ENCODE results near the gene EPHA1. TPM values are rescaled to one million over a fixed set of nuclear protein-coding genes. Genes with fewer than 3 reads are reported as not detected.

EPHA1 gene
- total RNA-seq, 2 donors from 2014 or later, result 0.71 TPM; not detected in 1

DNA sequence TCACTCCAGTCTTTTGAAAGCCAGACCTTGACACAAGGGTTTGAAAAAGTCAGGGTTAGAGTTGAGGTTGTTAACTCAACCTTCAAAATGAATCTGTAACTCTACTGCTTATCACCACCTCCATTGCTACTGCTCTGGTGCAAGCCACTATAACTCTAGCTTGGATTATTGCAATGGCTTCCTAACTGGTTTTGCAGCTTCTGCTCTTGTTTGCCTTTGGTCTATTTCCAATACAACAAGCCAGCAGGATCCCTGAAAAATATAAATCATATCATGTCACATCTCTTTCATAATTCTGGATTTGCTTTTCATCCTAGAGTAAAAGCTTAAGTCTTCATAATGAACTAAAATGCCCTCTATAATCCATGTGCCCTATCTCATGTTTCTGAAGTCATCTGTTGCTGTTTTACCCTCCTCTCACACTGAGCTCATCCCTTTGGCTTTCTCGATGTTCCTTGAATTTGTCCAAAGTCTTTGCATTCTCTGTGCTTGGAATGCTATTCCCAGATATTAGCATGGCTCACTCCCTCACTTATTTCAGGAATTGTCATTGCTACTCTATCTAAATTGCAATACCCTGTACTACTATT lies 45.5 kb upstream of the EPHA1 start:
- Histone ChIP-seq H3K27ac (no peak overlapping the region), H3K4me1 (no peaks in the 10 kb centered on the region), H3K4me3 (no peak overlapping the region), H3K9me3 (no peaks in the 10 kb centered on the region), H3K27me3 (no peaks in the 10 kb centered on the region), H3K36me3 (no peaks in the 10 kb centered on the region)
- TF ChIP-seq, protein P1, sequence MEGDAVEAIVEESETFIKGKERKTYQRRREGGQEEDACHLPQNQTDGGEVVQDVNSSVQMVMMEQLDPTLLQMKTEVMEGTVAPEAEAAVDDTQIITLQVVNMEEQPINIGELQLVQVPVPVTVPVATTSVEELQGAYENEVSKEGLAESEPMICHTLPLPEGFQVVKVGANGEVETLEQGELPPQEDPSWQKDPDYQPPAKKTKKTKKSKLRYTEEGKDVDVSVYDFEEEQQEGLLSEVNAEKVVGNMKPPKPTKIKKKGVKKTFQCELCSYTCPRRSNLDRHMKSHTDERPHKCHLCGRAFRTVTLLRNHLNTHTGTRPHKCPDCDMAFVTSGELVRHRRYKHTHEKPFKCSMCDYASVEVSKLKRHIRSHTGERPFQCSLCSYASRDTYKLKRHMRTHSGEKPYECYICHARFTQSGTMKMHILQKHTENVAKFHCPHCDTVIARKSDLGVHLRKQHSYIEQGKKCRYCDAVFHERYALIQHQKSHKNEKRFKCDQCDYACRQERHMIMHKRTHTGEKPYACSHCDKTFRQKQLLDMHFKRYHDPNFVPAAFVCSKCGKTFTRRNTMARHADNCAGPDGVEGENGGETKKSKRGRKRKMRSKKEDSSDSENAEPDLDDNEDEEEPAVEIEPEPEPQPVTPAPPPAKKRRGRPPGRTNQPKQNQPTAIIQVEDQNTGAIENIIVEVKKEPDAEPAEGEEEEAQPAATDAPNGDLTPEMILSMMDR (IDR thresholded peaks at IDR 0.05), result no peak
- no peak for DNase-seq (ENCODE audit: low spot score)

DNA sequence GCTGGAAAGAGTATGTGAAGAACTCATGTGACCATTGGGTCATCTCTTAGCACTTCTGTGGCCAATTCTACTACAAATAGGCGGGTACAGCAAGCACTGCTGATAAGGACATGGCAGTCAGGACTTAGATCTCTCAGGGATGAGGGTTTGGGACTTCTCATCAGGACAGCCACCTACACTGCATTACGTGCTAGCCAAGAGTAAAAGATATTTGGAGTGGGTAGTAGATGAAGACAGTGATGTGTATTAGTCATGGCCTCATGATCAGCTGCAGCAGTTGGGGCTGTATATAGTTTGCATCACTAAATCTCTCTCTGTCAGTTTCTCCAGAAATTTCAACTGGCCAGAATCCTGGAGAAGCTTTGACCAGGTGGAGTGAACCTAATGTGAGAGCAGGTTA lies 43.8 kb upstream of the EPHA1 start:
- DNase-seq (ENCODE audit: low spot score), result no peak

DNA sequence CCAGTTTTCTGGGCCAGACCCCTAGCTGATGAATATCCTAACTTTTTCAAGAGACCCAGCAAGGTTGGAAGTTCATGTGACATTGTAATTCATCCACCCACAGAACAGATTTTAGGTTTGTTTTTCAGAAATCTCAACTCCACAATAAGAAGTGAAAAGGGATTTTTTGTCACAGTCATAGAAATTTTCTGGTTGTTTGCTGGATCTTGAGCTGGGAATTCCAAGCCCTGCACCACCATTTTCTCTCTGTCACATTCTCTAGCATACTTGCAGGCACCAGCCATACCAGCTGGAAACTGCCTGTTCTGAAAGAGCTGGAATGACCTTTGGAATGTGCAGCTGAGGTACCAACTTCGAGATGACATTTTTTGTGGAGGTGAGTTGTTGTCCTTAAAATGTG lies 43.1 kb upstream of the EPHA1 start:
- H3K4me1 ChIP-seq, result no peaks in the 10 kb centered on the region
- H3K4me3 ChIP-seq, result no peak overlapping the region
- H3K36me3 ChIP-seq, result no peaks in the 10 kb centered on the region
- no peaks in the 10 kb centered on the region for H3K27me3 ChIP-seq
- H3K27ac ChIP-seq, result no peak overlapping the region
- H3K9me3 ChIP-seq, result no peaks in the 10 kb centered on the region
- TF ChIP-seq, protein P1 (IDR thresholded peaks at IDR 0.05), result no peak
- no peak for DNase-seq (ENCODE audit: low spot score)

More for the DNA sequence above, 43.8 kb upstream of the EPHA1 start:
- TF ChIP-seq, protein P1 (IDR thresholded peaks at IDR 0.05), result no peak
- no peak overlapping the region for H3K4me3 ChIP-seq
- no peaks in the 10 kb centered on the region for H3K27me3 ChIP-seq
- no peaks in the 10 kb centered on the region for H3K36me3 ChIP-seq
- no peak overlapping the region for H3K27ac ChIP-seq
- no peaks in the 10 kb centered on the region for H3K4me1 ChIP-seq
- H3K9me3 ChIP-seq, result no peaks in the 10 kb centered on the region

DNA sequence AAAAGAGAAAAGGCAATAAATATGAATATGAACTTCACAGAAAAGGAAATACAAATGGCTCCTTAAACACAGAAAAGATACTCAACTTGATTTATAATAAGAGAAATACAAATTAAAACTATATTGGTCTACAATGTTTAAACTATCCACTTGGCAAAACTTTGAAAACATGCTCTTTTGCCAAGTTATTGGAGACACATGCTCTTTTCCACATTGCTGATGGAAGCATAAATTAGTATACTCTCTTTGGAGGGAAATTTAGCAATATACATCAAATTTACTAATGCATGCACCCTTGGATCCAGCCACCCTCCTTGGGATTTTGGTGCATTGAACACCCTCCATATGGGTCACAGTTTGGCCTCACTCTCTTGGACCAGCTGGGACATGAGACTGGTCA lies 42.5 kb upstream of the EPHA1 start:
- no peak for DNase-seq (ENCODE audit: low spot score)
- no peak overlapping the region for H3K4me3 ChIP-seq
- no peak overlapping the region for H3K27ac ChIP-seq
- H3K4me1 ChIP-seq, result no peaks in the 10 kb centered on the region
- no peaks in the 10 kb centered on the region for H3K27me3 ChIP-seq
- TF ChIP-seq, protein P1 (IDR thresholded peaks at IDR 0.05), result no peak
- H3K36me3 ChIP-seq, result no peaks in the 10 kb centered on the region
- no peaks in the 10 kb centered on the region for H3K9me3 ChIP-seq

DNA sequence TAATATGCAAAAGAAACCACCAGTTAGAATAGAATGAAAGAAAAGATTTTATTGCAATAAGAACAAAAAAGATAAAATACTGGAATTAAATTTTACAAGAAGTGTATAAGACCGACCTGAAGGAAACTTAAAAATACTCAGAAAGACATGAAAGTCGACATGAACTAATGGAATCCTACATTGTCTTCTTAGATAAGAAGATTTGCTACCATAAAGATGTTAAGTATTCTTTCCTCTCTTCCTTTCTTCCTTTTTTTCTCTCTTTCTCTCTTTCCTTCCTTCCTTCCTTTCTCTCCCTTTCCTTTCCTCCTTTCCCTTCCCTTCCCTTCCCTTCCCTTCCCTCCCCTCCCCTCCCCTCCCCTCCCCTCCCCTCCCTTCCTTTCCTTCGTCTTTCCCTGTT lies 41.1 kb upstream of the EPHA1 start:
- H3K36me3 ChIP-seq, result no peaks in the 10 kb centered on the region
- TF ChIP-seq, protein P1 (IDR thresholded peaks at IDR 0.05), result no peak
- H3K27ac ChIP-seq, result no peak overlapping the region
- no peaks in the 10 kb centered on the region for H3K4me1 ChIP-seq
- H3K9me3 ChIP-seq, result no peaks in the 10 kb centered on the region
- no peak overlapping the region for H3K4me3 ChIP-seq
- DNase-seq (ENCODE audit: low spot score), result no peak
- H3K27me3 ChIP-seq, result no peaks in the 10 kb centered on the region

DNA sequence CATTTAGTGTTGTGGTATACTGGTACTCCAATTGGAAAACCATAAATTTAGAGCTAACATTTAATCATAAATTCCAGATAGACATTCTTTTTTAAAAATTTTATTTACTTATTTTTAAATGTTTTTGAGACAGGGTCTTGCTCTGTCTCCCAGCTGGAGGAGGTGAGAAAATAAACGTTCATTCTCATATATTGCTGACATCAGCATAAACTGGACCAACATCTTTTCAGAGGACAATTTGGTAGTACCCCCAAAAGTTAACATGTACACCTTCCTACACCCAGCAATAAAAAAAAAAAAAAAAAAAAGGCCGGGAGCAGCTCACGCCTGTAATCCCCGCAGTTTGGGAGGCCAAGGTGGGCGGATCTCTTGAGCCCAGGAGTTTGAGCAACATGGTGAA lies 39.8 kb upstream of the EPHA1 start:
- Histone ChIP-seq H3K4me1 (no peaks in the 10 kb centered on the region), H3K27ac (no peak overlapping the region), H3K27me3 (no peaks in the 10 kb centered on the region), H3K4me3 (no peak overlapping the region), H3K9me3 (no peaks in the 10 kb centered on the region), H3K36me3 (no peaks in the 10 kb centered on the region)
- DNase-seq (ENCODE audit: low spot score), result no peak
- TF ChIP-seq, protein P1 (IDR thresholded peaks at IDR 0.05), result no peak

Data from right atrium auricular region (tissue), 2 donors.